Measurements from ENCODE around the gene AMPD3. TPM values are rescaled to one million over a fixed set of nuclear protein-coding genes. Genes with fewer than 3 reads are reported as not detected.

Gene AMPD3
- polyA plus RNA-seq, 10 donors, result 3.1 to 4.9 (median 3.9) TPM

DNA sequence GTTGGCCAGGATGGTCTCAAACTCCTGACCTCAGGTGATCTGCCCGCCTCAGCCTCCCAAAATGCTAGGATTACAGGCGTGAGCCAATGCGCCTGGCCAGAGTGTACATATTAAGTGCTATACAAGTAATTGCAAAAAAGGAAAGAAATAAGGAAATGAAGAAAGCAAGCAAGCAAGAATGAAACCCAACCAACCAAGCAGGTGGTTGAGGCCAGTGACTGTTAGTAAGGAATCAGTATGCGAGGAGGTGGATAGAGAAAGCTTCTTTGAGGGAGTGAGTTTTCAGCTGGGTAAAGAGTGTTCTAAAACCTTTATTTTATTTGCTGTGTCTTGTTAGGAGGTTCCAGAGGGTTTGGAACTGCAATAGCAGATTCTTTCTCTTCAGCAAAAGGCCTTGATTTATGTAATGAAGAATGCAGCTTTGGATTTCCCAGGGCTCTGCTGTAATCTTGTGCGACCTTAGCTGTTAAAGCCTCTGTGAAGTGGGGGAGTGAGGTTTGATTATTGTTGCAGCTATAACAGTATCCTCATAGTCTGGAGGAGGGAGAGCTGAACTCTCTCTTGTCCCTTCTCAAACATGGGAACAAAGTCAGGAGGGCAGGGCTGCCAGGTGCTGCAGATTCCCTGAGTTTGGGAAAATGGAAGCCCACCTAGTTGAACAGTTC is 5.7 kb downstream of the AMPD3 start:
- no peak for DNase-seq

DNA sequence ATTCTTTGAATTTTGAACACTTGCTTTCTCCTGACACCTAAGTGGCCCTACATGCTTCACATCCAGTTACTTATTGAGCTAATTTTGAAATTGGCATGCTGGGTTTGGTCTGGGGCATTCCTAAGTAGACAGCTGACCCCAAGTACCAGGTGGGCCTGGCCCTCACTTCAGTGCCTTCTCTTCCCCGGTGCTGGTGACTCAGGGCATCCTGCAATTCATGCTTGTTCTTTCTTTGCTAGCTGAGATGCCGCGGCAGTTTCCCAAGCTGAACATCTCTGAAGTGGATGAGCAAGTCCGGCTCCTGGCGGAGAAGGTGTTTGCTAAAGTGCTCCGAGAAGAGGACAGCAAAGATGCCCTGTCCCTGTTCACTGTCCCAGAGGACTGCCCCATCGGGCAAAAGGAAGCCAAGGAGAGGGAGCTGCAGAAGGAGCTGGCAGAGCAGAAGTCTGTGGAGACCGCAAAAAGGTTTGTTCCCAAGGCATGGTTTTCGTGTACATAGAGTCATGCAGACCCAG is 6.3 kb downstream of the AMPD3 start:
- no peak for DNase-seq

DNA sequence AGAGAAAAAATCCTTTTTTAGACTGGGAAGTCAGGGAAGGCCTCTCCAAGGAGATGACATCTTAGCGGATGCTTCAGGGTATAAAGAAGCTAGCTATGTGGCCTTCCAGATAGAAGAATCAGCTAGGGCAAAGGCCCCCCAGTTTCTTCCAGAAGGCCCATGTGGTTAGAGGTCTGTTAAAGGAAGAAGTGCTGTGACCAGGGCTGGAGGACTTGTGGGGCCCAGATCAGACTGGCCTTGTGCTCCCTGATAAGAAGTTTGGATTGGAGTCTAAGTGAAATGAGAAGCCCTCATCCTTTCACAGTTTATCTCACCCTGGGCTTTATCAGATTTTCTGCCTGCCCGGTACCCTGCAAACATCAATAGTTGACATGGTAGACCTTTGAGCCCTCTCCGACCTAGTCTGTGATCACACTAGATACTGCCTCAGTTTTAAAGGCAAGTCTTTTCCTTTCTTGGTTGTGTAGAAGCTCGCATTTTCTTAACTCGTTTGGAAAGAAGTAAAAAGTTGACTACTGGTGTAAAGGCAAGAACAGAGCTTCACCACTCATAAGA is 7.8 kb downstream of the AMPD3 start:
- DNase-seq, result no peak

DNA sequence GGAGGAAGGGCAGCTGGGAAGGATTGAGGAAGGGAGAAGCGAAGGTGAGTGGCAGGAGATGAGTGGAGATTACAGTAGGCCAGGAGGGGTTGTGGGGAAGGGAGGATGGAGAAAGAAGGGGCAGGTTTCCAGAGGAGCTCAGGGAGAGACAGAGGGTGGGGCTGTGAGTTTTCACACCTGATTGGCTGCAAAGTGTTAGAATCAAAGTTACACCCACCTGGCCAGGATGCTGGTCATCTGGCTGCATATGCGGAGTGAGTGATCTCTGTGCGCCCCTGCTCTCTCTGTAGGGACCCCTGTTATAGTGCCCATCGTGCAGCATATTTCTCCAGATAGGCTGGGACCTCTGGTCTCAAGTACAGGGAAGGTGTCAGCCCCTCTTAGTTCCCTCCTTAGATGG is 18.3 kb downstream of the AMPD3 start:
- DNase-seq, result no peak

DNA sequence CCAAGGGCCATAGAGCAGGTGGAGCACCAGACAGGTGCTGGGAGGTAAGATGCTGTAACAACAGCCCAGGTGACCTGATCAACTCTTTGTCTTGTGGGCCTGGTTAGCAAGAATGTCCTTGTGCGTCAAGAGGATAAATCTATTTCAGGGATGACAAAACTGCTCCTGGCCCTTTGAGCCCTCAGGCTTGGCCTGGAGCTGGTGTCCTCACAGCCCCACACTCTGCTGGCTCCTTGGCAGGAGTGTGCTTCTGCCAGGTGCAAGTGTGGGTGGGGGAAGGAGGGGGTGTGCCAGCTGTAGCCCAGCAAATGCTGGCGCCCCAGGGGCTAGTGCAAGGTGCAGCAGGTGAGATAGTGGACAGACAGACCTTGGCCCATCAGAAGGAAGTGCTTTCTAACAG is 19.5 kb downstream of the AMPD3 start:
- no peak for DNase-seq

DNA sequence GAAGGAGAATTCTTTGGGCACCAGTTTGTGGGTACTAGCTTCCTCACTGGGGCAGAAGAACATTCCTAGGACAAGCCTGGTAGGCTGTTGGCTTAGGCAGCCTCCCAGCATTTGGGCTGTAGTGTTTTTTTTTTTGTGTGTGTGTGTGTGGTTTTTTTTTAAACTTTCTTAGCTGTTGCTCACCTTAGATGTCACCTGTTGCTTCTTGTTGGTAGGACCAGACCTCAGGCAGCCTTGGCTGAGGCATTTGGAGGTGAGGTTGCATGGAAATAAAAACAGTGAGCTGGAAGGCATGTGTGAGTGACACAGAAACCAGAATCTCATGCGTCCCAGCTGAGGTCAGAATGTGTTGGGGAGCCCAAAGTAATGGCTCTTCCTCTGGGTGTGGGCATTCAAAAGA is 21.3 kb downstream of the AMPD3 start:
- no peak for DNase-seq

DNA sequence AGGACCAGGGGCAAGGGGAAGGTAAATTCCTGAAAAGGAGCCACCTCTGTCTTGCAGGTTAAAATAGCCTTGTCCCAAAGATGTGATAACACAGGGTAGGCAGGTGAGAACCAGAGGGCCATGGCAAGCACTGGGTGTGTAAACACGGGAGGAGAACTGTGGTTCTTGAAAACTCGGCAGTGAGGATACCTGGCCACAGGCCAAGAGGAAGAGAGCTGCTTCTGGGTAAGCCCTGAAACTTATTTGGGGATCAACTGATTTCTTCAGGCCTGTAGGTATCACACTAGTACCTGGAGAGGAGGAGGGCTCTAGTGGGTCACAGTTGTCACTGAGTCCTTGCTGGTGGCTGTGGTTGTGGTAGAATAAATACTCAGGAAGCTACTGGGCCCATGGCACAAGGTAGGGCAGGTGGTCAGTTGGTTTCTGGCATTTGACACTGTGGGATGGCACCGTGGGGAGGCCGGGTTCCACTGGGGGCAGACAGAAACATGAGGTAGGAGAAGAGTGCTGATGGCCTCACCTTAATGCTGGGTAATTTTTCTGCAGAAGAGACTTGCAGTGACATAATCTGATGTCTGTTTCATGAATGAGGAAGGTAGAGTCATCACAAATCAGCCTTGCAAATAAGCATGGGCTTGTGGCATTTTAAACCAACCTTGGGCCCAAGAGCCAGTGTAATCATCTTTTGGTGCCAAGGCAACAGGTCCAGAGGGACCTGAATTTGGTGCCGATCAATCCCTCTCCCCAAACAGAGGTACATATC is 22.0 kb downstream of the AMPD3 start:
- DNase-seq, result no peak

DNA sequence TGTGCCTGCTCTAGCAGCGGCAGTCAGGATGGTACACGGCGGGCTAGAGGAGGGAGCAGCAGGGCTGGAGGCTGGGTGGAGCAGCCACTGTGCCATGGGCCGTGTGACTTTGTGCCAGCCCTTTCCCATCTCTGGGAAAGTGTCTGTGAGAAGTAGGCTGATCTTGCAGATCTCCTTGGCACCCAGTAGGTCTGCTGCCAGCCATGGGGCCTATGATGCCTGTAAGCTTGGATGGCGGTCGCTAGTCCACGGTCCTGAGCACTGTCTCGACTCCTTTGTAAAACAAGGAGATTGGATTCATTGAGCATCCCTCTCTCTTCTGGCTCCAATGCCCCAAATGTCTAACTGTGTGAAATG is 22.6 kb downstream of the AMPD3 start:
- DNase-seq, result no peak

DNA sequence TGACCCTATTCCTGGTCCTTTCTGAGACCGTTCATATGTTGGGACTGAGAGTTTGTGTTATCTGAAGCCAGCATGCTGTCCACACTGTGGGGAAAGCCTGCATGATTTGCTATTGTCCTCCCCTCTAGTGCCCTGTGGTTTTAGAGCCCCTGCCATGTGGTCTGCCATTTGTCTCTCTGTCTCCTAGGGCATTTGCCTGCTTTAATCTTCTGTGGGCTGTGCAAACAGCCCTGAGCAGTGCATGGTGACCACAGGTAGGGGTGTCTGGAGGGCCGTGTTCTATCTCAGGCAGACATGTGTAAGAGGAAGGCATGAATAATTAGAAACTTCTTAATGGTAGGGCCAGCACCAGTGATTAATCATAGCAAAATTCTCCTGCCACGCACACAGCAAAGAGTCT is 23.0 kb downstream of the AMPD3 start:
- DNase-seq, result no peak

DNA sequence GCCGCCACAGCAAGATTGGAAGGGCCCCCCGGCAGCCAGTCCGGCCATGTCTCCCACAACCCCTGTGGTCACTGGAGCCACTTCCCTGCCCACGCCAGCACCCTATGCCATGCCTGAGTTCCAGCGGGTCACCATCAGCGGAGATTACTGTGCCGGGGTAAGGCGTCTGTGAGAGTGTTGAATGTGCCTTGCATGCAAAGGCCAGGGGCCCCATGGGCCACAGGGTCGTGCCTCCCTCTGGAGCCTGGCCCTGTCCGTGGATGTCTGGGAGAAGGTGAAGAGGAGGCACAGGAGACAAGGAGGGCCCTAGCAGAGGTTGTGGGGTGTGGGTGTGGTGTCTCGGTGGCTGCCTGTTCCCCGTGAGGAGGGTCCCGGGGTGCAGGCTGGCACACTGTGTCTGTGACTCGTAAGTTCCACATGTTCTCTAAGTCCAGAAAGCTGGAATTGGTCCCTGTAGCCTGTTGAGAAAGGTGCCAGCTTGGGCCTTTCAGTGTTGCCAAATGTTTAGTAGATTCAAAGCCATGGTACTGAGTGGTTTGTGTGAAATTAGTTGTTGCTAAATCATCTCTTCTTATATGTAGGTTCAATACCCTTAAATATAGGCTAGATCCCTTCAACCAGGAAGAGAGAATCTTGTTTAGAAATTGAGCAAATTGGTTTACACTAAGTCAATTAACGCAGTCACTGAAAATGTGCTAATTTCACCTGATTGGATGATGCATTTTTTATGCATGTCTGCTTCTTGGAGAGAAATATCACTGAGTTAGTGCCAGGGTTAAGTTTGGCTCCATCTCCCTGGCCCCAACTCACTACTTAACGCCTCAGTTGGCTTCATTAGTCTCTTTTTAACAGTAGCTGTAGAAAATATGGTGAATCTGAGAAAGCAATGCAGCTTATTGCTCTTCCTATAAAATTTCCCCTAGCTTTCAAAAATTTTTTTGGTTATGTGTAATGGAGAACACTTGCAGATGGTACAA is 23.8 kb downstream of the AMPD3 start:
- DNase-seq, result no peak

DNA sequence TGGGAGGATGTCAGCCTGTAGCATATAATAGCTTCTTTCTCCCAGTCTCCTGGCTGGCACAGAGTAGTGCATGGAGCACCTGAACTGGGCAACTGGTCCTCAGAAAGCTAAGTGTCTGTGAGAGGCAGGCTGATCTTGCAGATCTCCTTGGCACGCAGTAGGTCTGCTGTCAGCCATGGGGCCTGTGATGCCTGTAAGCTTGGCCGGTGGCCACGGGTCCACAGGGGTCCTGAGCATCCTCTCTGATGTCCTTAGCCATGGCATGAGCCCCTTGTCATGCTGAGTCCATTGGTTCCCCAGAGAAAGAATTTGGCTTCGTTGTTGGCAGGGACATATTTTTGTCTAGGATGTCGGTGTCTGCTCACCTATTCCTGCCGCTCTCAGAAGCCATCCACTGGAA is 25.0 kb downstream of the AMPD3 start:
- no peak for DNase-seq

DNA sequence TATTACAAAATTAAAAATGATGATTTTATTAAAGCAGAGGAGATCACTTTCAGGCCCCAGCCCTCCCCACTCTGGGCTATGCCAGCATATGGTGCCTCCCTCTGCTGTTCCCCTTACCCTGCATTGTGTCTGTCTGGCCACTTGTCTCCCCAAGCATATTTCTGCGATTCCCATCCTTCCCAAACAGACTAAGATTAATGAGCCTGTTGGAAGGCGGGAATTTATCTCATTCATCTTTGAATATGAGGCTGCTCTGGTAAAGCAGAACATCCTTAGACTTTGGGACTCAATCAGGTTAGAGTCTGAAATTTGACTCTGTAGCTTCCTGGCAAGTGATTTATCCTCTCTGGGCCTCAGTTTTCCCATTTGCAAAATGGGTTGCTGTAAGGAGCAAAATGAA is 25.7 kb downstream of the AMPD3 start:
- DNase-seq, result no peak

DNA sequence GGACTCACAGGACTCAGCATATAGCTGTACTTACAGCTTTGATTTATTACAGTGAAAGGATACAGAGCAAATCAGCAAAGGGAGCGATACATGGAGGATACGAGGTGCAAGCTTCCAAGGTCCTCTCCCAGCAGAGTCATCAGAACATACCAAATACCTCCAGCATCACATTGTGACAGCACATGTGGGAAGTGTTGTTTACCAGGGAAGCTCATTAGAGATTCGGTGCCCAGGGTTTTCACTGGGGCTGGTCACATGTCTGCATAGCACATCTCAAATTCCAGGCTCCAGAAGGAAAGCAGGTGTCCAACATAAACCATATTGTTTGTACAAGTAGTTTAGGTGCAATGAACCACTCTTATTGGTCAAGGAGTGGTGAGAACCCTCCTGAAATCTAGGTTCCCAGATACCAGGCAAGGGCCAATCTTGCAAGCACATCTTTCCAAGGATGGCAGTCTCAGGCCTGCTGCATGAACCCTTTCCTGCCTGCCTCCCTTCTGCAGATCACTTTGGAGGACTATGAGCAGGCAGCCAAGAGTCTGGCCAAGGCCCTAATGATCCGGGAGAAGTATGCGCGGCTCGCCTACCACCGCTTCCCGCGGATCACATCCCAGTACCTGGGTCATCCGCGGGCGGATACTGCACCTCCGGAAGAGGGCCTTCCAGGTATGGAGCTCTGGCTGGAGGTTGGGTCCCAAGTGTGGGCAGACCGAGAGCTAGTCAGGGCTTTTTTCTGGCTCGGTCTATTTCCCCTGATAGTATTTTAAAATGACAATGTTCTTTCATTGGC is 26.7 kb downstream of the AMPD3 start:
- DNase-seq, result no peak

DNA sequence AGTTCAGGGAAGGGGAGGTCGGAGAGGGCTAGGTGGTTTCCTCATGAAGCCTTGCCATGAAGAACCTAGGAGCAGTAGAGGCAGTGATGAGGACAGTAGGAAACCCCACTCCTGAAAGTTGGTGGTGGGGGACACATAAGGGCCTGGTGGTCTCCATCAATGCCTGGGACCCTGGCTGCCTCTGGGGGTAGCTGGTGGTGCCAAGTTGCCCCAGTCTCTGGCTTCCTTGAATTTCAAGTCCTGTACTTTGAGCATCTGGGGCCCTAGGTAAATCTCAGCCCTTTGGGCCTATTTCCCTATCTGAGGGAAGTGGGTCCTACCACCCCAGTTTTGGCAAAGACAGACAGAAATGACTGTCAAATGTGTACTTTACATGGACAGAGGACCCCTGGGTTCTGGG is 28.1 kb downstream of the AMPD3 start:
- no peak for DNase-seq

DNA sequence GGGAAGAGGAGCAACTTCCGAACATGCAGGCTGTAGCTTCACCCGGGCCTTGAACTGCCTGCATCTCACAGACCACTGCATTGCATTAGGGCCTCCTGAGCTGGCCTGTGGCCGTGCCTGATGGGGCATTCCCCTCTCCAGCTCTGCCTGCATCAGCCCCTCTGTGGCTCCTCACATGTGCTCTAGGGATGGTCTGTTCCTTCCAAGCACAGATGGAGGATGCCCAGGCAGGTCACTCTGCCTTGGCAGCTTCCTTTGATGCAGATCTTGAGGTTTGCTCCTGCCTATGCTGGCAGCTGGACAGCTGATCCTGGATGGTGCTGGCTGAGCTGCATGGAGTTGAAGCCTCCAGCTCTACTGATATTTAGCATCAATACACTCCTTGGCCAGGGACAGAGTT is 28.5 kb downstream of the AMPD3 start:
- no peak for DNase-seq

DNA sequence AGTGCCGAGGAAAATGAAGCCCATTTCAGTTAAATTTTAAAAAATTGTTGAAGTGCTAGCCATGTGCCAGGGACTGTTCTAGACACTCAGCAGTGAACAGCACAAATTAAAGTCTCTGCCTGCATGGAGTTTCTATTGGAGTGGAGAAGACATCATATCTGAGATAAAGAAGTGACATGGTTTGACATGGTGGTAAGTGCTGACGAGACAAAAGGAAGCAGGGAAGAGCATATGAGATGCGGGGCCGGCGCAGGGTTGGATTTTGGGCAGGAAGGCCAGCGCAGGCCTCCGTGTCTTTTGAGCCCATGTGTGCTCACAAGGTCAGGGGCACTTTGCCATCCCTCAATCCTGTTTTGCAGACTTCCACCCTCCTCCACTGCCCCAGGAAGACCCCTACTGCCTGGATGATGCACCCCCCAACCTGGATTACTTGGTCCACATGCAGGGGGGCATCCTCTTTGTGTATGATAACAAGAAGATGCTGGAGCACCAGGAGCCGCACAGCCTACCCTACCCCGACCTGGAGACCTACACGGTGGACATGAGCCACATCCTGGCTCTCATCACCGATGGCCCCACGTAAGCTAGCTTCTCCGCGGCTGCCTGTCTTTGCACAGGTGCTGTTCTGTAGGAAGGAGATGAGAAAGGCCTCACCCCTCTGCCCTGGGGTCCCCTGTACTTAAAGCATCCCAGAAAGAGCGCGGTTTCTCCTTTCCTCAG is 29.6 kb downstream of the AMPD3 start:
- no peak for DNase-seq

DNA sequence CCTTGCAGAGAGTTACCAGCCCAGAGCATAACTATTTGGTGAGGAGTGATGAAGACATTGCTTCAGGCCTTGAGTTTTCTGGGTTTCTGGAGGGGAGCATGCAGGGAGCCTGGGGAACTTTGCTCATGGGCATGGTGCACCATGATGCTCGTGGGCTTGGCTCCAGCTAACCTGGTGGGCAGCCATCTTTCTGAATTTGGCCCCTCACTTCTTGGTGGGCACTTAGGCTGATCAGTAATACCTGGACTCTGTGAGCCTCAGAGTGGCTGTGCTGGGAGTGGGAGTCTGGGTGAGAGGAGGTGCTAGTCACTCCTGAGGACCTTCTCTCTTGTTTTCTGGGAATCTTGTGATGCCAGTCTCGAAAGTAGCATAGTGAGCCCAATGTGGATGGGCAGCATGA is 30.6 kb downstream of the AMPD3 start:
- DNase-seq, result no peak

DNA sequence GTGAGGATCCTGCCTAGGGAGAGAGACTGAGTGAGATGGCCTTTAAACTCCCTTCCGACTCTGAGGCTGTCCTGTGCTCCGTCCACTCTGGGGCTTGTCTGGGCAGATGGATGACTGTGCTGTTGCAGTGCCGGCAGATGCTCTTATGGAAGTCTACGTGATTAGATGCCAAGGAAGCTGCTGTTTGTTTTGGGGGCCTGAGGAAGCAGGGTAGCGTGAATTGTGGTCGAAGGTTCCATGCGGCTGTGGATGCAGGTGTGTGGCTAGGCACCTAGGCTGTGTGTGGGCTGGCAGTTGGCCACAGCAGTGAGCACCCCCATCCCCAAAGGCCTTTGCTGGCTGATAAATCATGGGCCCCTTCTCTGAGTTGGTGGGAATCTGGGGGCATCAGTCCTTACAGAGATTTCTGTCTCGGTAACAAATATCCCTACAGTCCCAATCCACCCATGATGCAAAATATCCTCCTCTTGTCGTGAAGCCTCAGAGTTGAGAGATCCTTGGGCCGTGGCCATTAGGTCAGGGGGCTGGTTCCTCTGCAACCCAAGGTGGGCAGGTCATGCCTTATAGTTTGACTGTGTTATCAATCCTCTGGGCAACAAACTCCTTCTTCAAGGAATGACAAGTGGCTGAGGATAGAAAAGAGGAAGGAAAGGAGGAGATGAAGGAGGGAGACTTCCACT is 31.2 kb downstream of the AMPD3 start:
- no peak for DNase-seq

DNA sequence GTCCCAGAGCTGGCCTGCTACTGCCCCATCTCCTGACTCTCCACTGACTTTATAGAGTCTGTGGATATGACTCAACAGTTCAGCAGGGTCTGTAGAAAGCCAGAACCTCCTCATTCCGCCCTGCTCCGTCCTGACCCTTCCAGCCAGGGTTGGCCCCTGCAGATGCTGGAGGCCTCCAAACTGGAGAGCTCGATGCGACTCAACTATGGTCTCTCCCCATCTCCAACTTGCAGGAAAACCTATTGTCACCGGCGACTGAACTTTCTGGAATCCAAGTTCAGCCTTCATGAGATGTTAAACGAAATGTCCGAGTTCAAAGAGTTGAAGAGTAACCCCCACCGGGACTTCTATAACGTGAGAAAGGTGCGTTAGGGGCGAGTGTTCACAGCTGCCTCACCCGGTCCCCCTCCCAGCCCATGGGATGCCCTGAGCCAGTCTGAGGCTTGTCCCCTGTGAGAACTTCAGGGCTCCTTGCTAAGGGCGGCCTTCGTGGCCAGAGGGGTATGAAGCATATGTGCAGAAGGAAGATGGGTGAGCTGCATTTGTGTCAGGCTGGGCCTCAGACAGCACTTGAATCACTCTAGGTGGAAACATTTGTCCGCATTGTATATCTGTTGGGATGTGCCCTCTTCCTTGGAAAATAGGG is 32.1 kb downstream of the AMPD3 start:
- DNase-seq, result no peak
